Stimulated activated naive CD8-positive, alpha-beta T cell treated with anti-CD3 and anti-CD28 coated beads, Interleukin-15, amount 100 ng/mL, for 72 hours (primary cell): ENCODE measurements around the gene PBX1.
"Not testable (repeated sequence)": the region's sequence is repeated elsewhere in the genome, so short reads cannot be mapped to it uniquely, and the experiment has no call there.

Source experiments
- ATAC-seq: fragments of 150-1000 bp; cut with Tn5 transposase; 2 replicates; pipeline ENCODE4 v1.10.0; 2021; ENCODE audit warnings: mild to moderate bottlenecking, moderate library complexity
- DNase-seq, 2 donors: peaks; one replicate each; pipeline ENCODE4 v3.0.0; 2021 to 2022
- H3K27ac Mint-ChIP-seq, 2 donors: one replicate each; pipeline ENCODE4 v1.8.0; 2022; ENCODE audit warnings: mild to moderate bottlenecking in 2 of 2, mixed read lengths in 2 of 2, moderate library complexity in 2 of 2
- H3K27me3 Mint-ChIP-seq: one replicate; pipeline ENCODE4 v1.8.0; 2022; ENCODE audit warnings: mixed read lengths
- H3K4me1 Mint-ChIP-seq: one replicate; pipeline ENCODE4 v1.8.0; 2022; ENCODE audit warnings: mild to moderate bottlenecking, mixed read lengths
- H3K4me3 Mint-ChIP-seq, 2 donors: one replicate each; pipeline ENCODE4 v1.8.0; 2022; ENCODE audit warnings: mild to moderate bottlenecking in 2 of 2, mixed read lengths in 2 of 2, moderate library complexity in 1 of 2
- H3K9me3 Mint-ChIP-seq, 2 donors: one replicate each; pipeline ENCODE4 v1.8.0; 2022; ENCODE audit warnings: mixed read lengths in 2 of 2

The PBX1 gene

DNA sequence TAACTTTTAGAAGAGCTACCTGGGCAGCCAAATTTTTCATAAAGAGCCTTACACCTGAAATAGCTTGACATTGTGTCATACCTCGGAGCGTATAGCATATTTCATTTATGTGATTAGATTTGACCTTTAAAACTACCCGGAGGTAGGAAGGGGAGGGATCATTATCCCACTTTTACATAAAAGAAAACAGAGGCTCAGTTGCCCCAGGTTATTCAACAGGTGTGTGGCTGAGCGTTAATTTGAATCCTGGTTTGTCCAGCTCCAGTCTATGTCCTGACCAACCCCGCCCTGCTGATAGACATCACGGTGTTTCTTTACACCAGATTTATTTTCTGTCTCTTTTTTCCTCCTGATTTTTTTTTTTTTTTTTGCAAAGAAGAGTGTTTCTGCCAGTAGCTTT lies 39.7 kb downstream of the PBX1 start:
- ATAC-seq (no peak), DNase-seq (no peak)
- no peaks in the 10 kb centered on the region for H3K9me3 Mint-ChIP-seq
- no peaks in the 10 kb centered on the region for H3K27me3 Mint-ChIP-seq
- no peak overlapping the region for H3K27ac Mint-ChIP-seq
- H3K4me1 Mint-ChIP-seq, result no peaks in the 10 kb centered on the region
- no peak overlapping the region for H3K4me3 Mint-ChIP-seq

DNA sequence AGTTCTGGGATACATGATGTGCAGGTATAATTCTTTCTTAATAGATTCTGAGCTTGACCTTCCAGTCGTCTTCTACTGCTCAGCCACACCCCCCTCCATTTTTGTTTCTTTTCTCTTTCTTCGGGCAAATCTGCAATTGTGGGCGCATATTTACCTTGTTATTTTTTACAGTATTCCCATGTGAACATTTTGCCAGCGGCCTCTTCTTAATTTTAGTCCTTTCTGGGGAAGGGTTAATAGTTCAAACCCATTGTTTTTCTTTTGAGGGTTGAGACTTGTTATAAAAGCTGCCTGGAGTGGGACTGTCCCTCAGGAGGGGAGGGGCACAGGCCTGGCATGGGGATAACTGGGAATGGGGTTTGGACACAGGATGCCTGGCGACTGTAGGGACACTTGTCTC lies 40.3 kb downstream of the PBX1 start:
- DNase-seq, result no peak
- no peak for ATAC-seq
- Mint-ChIP-seq H3K27me3 (no peaks in the 10 kb centered on the region), H3K27ac (no peak overlapping the region), H3K4me3 (no peak overlapping the region), H3K9me3 (no peaks in the 10 kb centered on the region), H3K4me1 (no peaks in the 10 kb centered on the region)

DNA sequence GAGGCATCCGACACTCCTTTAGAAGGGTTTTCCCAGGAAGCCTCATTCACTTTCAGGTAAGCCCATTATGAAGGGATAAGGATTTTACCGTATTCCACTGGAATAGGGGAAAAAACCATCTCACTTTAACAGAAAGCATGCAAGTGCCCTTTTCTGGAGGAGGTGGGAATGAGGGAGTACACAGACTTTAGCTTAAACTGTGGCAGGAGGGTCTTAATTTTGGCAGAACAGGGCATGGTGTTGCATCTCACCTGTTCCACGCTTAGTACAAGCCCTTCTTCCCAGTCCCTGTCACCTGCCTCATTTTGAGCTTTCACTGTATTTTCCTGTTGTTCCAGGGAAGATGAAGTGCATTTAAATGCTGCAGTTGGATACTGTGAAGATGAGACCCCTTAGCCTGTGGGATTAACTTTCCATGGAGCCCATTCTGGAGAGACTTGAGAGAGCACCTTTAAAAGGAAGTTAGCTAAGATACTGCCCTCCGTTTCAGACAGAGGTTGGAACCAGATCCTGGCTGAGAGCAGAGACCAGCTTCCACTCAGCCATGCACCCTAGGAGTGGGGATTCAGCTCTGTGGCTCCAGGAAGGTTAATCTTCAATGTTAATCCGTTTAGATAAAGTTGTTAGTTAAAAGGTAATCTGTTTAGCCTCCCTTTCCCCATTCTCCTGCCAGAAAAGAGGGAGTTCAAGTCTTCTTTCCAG lies 42.6 kb downstream of the PBX1 start:
- Mint-ChIP-seq H3K4me3 (no peak overlapping the region), H3K4me1 (no peaks in the 10 kb centered on the region), H3K27ac (no peak overlapping the region), H3K27me3 (no peaks in the 10 kb centered on the region), H3K9me3 (no peaks in the 10 kb centered on the region)
- DNase-seq (no peak), ATAC-seq (no peak)

DNA sequence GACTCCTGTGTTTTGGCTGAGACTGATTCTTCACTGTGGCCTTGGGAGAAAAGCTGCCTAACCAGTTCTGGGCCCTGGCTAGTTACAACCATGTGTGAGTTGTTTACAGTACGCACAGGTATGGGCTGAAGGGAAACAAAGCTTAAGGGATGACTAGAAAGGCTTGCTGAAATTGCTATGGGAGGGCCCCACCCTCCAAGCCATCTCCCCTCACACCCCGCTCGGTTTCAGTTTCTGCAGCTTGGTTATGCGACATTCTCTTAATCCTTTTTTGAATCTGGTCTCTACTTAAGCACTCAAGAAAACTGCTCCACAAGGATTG lies 43.1 kb downstream of the PBX1 start:
- no peak for DNase-seq
- Mint-ChIP-seq H3K4me3 (no peak overlapping the region), H3K4me1 (no peaks in the 10 kb centered on the region), H3K27ac (no peak overlapping the region), H3K9me3 (no peaks in the 10 kb centered on the region), H3K27me3 (no peaks in the 10 kb centered on the region)
- no peak for ATAC-seq

DNA sequence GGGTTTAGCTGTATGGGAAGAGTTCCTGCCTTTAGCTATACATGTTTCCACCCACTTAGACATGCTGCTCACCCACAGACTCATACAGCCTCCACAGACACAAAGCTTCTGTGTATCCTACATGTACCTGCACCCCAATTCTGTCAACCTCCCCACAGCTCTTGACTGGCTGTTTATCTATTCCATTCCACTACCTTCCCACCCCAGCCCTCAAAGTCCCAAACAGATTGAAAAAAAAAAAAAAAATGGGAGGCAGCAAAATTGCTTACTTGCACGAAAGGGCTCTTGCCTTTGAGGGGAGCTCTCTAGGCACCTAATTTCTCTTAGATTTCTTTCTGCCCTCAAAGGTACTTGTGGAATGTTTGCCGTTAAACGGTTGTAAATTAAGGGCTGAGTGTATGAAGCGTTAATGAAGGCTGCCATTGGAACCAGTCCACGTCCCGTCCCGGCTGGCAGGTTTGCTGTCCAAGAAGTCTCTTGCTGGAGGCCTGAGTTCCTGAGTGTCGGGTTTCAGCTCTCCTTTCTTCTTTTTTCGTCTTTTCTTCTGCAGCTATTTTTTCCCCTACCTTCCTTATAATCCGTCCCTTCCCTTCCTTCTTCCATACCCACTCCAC lies 43.6 kb downstream of the PBX1 start:
- Mint-ChIP-seq H3K4me3 (no peak overlapping the region), H3K27me3 (no peaks in the 10 kb centered on the region), H3K27ac (no peak overlapping the region), H3K9me3 (no peaks in the 10 kb centered on the region), H3K4me1 (no peaks in the 10 kb centered on the region)
- no peak for ATAC-seq
- DNase-seq, result no peak

DNA sequence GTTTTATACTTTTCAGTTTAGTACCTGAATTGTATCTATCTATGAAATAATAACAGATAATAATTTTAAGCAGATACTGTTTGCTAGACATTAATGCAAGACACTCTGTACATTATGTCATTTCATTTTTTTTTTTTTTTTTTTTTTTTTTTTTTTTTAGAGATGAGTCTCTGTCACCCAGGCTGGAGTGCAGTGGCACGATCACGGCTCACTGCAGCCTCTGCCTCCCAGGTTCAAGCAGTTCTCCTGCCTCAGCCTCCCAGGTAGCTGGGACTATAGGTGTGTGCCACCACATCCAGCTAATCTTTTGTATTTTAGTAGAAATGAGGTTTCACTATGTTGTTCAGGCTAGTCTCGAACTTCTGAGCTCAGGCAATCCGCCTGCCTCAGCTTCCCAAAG lies 44.8 kb downstream of the PBX1 start:
- H3K9me3 Mint-ChIP-seq, H3K27ac Mint-ChIP-seq, ATAC-seq, H3K4me1 Mint-ChIP-seq, H3K4me3 Mint-ChIP-seq, DNase-seq, H3K27me3 Mint-ChIP-seq: not testable (repeated sequence)

DNA sequence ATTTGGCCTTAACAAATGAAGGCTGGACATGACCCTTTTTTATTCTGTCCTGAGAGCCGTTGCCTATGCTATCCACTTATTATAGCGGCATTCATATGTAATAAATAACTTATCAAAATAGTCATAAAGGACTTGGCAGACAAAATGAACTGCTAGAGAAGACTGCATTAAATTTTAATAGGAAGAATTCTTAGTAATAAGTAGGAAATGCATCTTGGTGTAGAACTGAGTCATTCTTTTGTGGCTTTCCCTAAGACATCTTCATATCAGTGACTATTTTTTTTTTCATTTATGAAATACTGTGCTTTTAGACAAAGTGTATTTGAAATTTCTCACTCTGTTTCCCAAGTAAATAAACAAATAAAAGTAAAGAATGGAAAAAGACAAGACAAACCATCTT lies 45.6 kb downstream of the PBX1 start:
- Mint-ChIP-seq H3K27ac (no peak overlapping the region), H3K9me3 (no peaks in the 10 kb centered on the region), H3K4me1 (no peaks in the 10 kb centered on the region), H3K4me3 (no peak overlapping the region), H3K27me3 (no peaks in the 10 kb centered on the region)
- DNase-seq (no peak), ATAC-seq (no peak)

DNA sequence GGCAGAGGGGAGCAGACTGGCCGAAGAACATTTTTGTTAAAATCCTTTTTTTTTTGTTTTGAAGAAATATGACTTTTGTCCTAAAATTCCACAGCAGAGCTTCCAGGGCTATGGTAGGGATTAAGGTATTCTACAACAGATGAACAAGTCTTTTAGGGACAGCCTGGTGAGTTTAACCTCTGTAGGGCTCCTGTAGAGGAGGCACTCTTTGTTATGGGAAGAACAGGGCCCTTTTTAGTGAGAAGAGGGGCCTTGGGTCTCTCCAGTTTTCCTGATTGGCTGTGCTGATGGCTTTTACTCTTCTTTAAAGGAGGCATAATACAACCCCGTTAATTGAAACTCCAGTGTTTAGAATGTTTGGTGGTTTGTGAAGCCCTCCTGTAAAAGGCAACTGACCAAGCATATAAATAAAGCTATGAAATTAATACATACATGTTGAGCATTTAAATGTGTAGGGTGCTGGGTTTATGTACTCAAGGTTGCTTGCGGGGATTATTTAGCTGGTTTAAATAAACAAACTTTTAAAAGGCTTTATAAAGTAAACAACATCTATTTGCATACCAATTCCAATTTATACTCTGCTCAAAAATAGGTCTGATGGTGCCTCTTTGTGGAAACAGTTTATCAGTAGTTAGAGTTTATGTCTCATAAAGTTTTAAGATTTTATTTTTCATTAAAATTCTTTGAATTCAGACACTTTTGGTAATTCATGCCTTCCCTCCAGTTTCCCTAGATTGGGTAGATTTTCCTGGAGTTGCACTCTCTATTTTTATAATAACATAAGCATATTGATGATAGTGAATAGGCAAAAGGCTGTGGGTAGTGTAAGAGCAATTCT lies 46.5 kb downstream of the PBX1 start:
- Mint-ChIP-seq H3K4me1 (no peaks in the 10 kb centered on the region), H3K4me3 (no peak overlapping the region), H3K27me3 (no peaks in the 10 kb centered on the region), H3K9me3 (no peaks in the 10 kb centered on the region), H3K27ac (no peak overlapping the region)
- no peak for ATAC-seq
- no peak for DNase-seq

DNA sequence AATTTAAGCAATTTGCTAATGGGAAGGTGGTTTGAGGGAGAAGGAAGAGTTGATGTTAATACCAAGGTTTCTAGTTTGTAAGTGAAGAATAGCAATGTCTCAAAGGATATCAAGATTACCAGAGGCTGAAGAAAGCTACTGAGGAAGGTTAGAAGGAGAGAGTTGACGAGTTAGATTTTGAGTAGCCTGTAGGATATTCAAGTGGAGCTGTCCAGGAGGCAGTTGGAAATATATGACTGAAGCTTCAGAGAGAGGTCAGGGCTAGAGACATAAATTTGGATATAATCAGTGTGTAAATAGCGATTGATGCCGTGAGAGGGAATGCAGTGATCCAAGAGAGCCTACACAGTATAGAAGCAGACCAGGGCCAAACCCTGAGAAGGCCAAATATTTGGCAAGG lies 48.4 kb downstream of the PBX1 start:
- H3K4me3 Mint-ChIP-seq, result no peak overlapping the region

DNA sequence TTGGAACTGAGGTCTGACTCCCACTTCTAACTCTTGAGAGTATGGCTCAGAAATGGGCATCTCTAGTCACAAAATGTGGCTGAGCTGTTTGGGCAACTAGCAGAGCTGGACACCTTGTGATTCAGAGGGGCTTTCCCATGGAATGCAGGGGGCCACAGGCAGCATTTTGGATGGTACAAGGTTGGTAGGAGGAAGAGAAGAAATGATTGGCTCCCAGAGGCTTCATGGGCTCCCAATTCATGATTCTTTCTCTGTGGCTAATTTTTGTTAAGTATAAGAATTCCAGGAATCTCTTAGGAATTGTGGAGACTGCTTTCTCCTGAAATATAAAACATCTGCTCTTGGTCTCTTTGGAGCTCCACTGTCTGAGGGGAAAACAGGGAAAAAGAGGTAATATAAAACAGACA lies 49.7 kb downstream of the PBX1 start:
- ATAC-seq (no peak), DNase-seq (no peak)
- H3K27me3 Mint-ChIP-seq, result no peaks in the 10 kb centered on the region
- no peaks in the 10 kb centered on the region for H3K9me3 Mint-ChIP-seq
- H3K27ac Mint-ChIP-seq, result no peak overlapping the region
- no peaks in the 10 kb centered on the region for H3K4me1 Mint-ChIP-seq
- H3K4me3 Mint-ChIP-seq, result no peak overlapping the region

More for the DNA sequence above, 48.4 kb downstream of the PBX1 start:
- no peaks in the 10 kb centered on the region for H3K4me1 Mint-ChIP-seq
- DNase-seq (no peak), ATAC-seq (no peak)
- H3K27ac Mint-ChIP-seq, result no peak overlapping the region
- no peaks in the 10 kb centered on the region for H3K27me3 Mint-ChIP-seq
- no peaks in the 10 kb centered on the region for H3K9me3 Mint-ChIP-seq

DNA sequence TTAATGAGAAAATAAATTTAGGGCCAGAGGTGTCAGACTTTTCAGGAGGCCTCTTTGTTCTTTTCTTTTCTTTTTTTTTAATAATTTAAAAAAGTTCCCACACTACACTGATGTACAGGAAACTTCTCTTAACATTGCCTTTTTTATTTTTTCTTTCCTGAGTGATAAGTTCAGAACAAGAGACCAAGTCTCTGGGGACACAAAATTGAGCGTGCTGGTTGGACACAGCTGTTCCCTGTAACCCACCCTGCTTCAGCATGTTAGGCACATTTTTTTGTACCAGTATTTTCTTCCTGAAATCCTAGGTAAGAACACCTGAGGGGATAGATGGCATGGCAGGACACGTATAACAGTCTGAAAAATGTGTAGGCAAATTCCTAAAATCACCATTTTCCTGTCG lies 50.1 kb downstream of the PBX1 start:
- no peaks in the 10 kb centered on the region for H3K27me3 Mint-ChIP-seq
- no peak overlapping the region for H3K4me3 Mint-ChIP-seq
- DNase-seq (no peak), ATAC-seq (no peak)
- H3K9me3 Mint-ChIP-seq, result no peaks in the 10 kb centered on the region
- no peaks in the 10 kb centered on the region for H3K4me1 Mint-ChIP-seq
- H3K27ac Mint-ChIP-seq, result no peak overlapping the region

DNA sequence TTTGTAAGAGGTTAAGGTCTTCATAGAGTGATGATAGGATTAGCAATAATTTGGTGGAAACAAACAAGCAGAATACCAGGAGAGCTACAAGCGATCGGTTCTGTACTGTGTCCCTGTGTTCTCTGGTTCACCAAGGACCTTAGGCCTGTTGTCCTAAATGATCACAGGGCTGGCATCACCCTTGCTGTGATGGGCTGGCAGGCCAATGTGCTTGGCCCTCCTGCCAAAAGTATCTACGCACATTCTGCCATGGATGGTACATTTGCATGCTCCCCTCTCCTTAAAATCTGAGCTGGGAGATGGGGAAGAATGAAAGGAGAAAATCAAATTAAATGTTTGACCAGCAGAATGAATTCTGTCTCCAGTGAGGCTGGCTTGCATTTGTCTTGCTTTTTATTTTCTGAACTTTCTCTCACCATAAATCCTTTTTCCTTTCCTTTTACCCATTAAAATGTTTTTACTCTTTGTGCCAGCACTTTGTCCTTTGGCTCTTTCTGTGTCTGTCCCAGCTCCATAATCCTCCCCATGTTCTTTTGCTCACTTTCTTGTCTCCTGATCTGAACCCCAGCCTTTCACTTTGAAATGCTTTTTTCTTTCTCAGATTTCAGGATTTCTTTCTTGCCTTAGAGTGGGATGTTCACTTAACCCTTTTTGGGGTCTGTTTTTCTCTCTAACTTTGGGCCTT lies 51.7 kb downstream of the PBX1 start:
- no peaks in the 10 kb centered on the region for H3K9me3 Mint-ChIP-seq
- no peaks in the 10 kb centered on the region for H3K27me3 Mint-ChIP-seq
- ATAC-seq (no peak), DNase-seq (no peak)
- no peak overlapping the region for H3K4me3 Mint-ChIP-seq
- H3K4me1 Mint-ChIP-seq, result no peaks in the 10 kb centered on the region
- H3K27ac Mint-ChIP-seq, result no peak overlapping the region

DNA sequence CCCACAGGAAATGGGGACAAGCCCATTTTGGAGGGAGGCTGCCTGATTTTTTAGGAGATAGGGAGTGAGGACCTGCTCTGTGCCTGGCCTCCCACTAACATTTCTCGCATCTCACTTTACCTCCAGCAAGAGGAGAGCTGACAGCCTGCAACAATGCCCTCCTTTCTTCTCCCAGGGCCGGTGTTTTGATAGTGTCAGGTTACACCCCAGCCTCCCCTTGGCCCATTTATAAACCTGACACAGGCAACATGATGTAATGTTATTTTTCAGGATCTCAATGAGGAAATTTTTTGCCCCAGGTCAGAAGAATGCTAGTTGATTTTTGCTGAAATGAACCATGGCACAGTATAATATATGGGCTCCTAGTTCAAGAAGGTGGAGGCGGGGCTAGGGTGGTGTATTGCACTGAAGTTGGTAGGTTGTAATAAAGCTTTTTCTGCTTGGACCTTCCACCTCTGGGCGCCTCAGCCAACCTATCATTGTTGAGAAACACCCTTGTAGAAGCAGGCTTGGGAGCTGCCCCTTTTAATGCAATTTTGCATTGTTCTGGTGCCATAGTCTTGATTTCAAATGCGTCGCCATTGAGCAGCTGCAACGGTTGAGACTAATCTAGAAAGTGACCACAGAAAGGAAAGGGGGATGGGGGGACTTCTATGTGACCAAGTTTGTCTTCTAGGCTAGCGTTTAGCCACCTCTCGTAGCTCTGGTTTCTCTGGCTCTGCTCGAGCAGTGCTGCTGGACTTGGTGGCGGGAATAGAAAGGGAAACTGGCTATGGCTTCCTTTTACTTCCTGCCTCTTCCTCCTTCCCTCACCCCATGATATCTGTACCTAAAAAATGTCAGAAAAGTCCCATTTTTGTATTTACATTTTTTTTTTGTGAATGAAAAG lies 53.0 kb downstream of the PBX1 start:
- Mint-ChIP-seq H3K9me3 (no peaks in the 10 kb centered on the region), H3K27me3 (no peaks in the 10 kb centered on the region), H3K4me1 (no peaks in the 10 kb centered on the region), H3K27ac (no peak overlapping the region), H3K4me3 (no peak overlapping the region)
- ATAC-seq (no peak), DNase-seq (no peak)

DNA sequence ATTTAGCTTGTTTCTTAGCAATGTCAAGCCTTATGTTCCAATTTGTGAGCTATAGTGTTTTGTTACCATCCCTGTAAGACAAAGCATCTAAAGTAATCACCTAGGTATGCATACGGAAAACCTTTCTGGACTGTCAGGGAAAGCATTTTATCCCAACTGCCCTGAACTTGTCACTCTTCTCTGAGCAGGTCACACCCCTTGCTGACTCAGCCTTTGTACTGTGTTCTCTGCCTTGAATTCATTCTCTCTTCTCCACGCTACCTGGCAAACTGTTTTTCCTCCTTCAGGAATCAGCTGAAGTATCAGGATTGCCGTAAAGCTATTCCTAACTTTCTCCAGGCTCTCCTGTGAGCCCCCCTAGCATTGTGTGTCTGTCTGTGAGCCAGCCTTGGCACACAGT lies 54.2 kb downstream of the PBX1 start:
- no peak overlapping the region for H3K27ac Mint-ChIP-seq
- no peaks in the 10 kb centered on the region for H3K9me3 Mint-ChIP-seq
- ATAC-seq, result no peak
- H3K4me1 Mint-ChIP-seq, result no peaks in the 10 kb centered on the region
- no peak for DNase-seq
- H3K27me3 Mint-ChIP-seq, result no peaks in the 10 kb centered on the region
- no peak overlapping the region for H3K4me3 Mint-ChIP-seq

DNA sequence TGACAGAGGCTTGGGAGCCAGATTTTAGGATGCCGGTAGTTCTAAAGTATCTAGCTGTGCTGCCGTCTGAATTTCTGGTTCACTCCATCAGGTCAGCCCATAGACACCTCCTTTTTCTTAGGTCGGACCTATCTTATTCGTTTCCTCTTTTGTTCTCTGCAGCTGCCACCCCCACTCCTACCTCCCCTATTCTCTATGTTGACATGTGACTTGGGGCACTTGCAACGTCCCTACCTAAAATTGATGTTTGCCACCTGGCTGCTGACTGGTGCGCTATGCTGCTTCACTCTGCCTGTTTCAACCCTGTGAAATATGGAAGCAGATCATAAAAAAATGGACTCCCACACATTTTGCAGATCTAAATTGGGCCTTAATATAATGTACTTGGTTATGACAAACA lies 55.3 kb downstream of the PBX1 start:
- ATAC-seq (no peak), DNase-seq (no peak)
- Mint-ChIP-seq H3K4me1 (no peaks in the 10 kb centered on the region), H3K4me3 (no peak overlapping the region), H3K27ac (no peak overlapping the region), H3K27me3 (no peaks in the 10 kb centered on the region), H3K9me3 (no peaks in the 10 kb centered on the region)
